HepG2 (cell line): ENCODE results near the gene NRG3. TPM values are rescaled to one million over a fixed set of nuclear protein-coding genes. Genes with fewer than 3 reads are reported as not detected.

Source experiments
- ATAC-seq: fragments of 200-7000 bp; cut with Tn5 transposase; 3 replicates; pipeline ENCODE4 v1.9.1; 2020; ENCODE audit warnings: mild to moderate bottlenecking, moderate library complexity
- BruUV-seq: library from RNA; stranded (reverse); fragments of 400-500 nt; replicated peaks from 2 replicates; lab custom pipeline; 2021; lab: Mats Ljungman, UMichigan
- CTCF ChIA-PET: fragments of 300-600 bp; formaldehyde crosslinking; extraction: SDS; loops from one replicate; lab custom pipeline; 2021; ENCODE audit warnings: low total read pairs, inconsistent platforms, low intra/inter-chr PET ratio; lab: Yijun Ruan, JAX
- POLR2A ChIA-PET: fragments of 350-600 bp; sonication (Branson Sonifier 250); formaldehyde crosslinking; loops from one replicate; lab custom pipeline; 2020; ENCODE audit warnings: antibody characterized with exemption, inconsistent platforms; lab: Yijun Ruan, JAX
- DNase-seq: peaks from one replicate; pipeline ENCODE4 v3.0.0-alpha.2; 2015; ENCODE audit warnings: low spot score
- FAIRE-seq: peaks from 3 replicates; lab custom pipeline; 2011; peaks lifted over from hg19 to GRCh38; lab: Jason Lieb, UNC
- H2AFZ ChIP-seq: one replicate; pipeline ENCODE4 v1.6.1; 2011; ENCODE audit warnings: low read length, inconsistent platforms
- H3K27ac ChIP-seq: fragments of 300-600 bp; 3 replicates; pipeline ENCODE4 v1.8.0; 2011; ENCODE audit warnings: mixed run types, mild to moderate bottlenecking, mixed read lengths, low read length, inconsistent platforms; ENCODE audit not compliant: insufficient read depth; ENCODE audit errors: extremely low read length
- H3K27me3 ChIP-seq, 2 experiments: fragments of 200-600 bp in 1 of 2; 2 replicates in 1 of 2; 3 replicates in 1 of 2; pipeline versions ENCODE4 v1.6.0 to v1.8.0; 2011; ENCODE audit warnings: low read length in 2 of 2, mild to moderate bottlenecking in 2 of 2, moderate library complexity in 2 of 2, inconsistent platforms in 1 of 2; ENCODE audit not compliant: insufficient read depth in 2 of 2, control insufficient read depth in 1 of 2
- H3K36me3 ChIP-seq, 2 experiments: fragments of 200-600 bp in 1 of 2; replicated peaks in 1 of 2; 2 replicates in 1 of 2; 3 replicates in 1 of 2; pipeline versions ENCODE4 v1.5.1 to v1.8.0; 2011; ENCODE audit warnings: low read length in 2 of 2, inconsistent platforms in 1 of 2; ENCODE audit not compliant: insufficient read depth in 2 of 2, control insufficient read depth in 1 of 2
- H3K4me1 ChIP-seq: 2 replicates; pipeline ENCODE4 v1.5.1; 2012; ENCODE audit warnings: low read length, inconsistent platforms; ENCODE audit not compliant: insufficient read depth
- H3K4me2 ChIP-seq: 2 replicates; pipeline ENCODE4 v1.6.0; 2011; ENCODE audit warnings: low read depth, low read length, inconsistent platforms
- H3K4me3 ChIP-seq, 3 experiments: fragments of 200-600 bp in 1 of 3; sonication (generic), shearing (Covaris generic) in 1 of 3; replicated peaks in 1 of 3; 2 replicates each; pipeline ENCODE4 v1.5.1; 2011 to 2016; ENCODE audit warnings: low read length in 3 of 3, inconsistent platforms in 2 of 3, low read depth in 2 of 3, mild to moderate bottlenecking in 2 of 3, control low read depth in 1 of 3, mixed read lengths in 1 of 3; ENCODE audit not compliant: insufficient read depth in 1 of 3
- H3K79me2 ChIP-seq: one replicate; pipeline ENCODE4 v1.6.1; 2011; ENCODE audit warnings: low read length, inconsistent platforms; ENCODE audit not compliant: insufficient read depth
- H3K9ac ChIP-seq: 2 replicates; pipeline ENCODE4 v1.6.0; 2011; ENCODE audit warnings: mild to moderate bottlenecking, low read depth, low read length, inconsistent platforms; ENCODE audit not compliant: insufficient read depth
- H3K9me3 ChIP-seq: 2 replicates; pipeline ENCODE4 v1.5.1; 2012; ENCODE audit warnings: mild to moderate bottlenecking, low read length
- H4K20me1 ChIP-seq: 2 replicates; pipeline ENCODE4 v1.6.0; 2011; ENCODE audit warnings: inconsistent platforms, mild to moderate bottlenecking, low read length, moderate library complexity; ENCODE audit not compliant: insufficient read depth
- E2F1 ChIP-seq: sonication (generic); formaldehyde crosslinking; IDR thresholded peaks from 2 replicates; pipeline ENCODE4 v1.5.0; 2020; ENCODE audit warnings: missing genetic modification reagents
- ETS1 ChIP-seq: sonication (generic); formaldehyde crosslinking; IDR thresholded peaks from 2 replicates; pipeline ENCODE4 v1.4.0; 2020; ENCODE audit warnings: missing genetic modification reagents
- MIXL1 ChIP-seq: IDR thresholded peaks from 2 replicates; pipeline ENCODE4 v1.6.1; 2016
- PBX2 ChIP-seq: IDR thresholded peaks from 2 replicates; pipeline ENCODE4 v1.6.1; 2016; ENCODE audit warnings: control low read depth
- RERE ChIP-seq: IDR thresholded peaks from 2 replicates; pipeline ENCODE4 v1.6.1; 2016; ENCODE audit warnings: low read depth, missing genetic modification reagents, missing compliant biosample characterization
- USF2 ChIP-seq, 2 experiments: sonication (generic) in 1 of 2; formaldehyde crosslinking in 1 of 2; IDR thresholded peaks; 2 replicates each; pipeline versions ENCODE4 v1.5.1 to v1.6.1; 2011 to 2020; ENCODE audit warnings: borderline replicate concordance in 1 of 2, low read depth in 1 of 2, low read length in 1 of 2, mild to moderate bottlenecking in 1 of 2, missing genetic modification reagents in 1 of 2, moderate library complexity in 1 of 2
- ZNF12 ChIP-seq: sonication (generic); formaldehyde crosslinking; IDR thresholded peaks from 2 replicates; pipeline ENCODE4 v1.5.0; 2020; ENCODE audit warnings: missing genetic modification reagents
- ZNF180 ChIP-seq: sonication (generic); formaldehyde crosslinking; IDR thresholded peaks from 2 replicates; pipeline ENCODE4 v1.4.0; 2020; ENCODE audit warnings: low read depth, missing genetic modification reagents, borderline replicate concordance
- ZNF441 ChIP-seq: sonication (generic); formaldehyde crosslinking; IDR thresholded peaks from 2 replicates; pipeline ENCODE4 v1.7.0; 2021; ENCODE audit warnings: missing genetic modification reagents, borderline replicate concordance
- WGBS: methylation state at CpG from one replicate; pipeline ENCODE4 v1.1.6; 2017; ENCODE audit warnings: low lambda C conversion rate; 5-methylcytosine and 5-hydroxymethylcytosine counted together
- in situ Hi-C: cut with HindIII; loops from 2 replicates; pipeline ENCODE4 v1.10.0; 2017; ENCODE audit warnings: low pct_unique_long_range_greater_than_20kb; ENCODE audit not compliant: extremely low pct_ligation_motif_present
- intact Hi-C: fragments of 100-400 bp; cut with micrococcal nuclease; formaldehyde crosslinking; loops from one replicate; pipeline ENCODE4 v1.10.0; 2022; ENCODE audit not compliant: unreplicated experiment
- polyA plus RNA-seq, 8 experiments: library from polyadenylated mRNA; depleted of rRNA in 3 of 8; stranded (reverse) in 7 of 8; unstranded in 1 of 8; fragments of >200 nt; fragmentation: Illumina TruSeq in 4 of 8; extraction: Trizol in 4 of 8; gene quantifications; 2 replicates each; pipeline versions ENCODE4 v1.2.1 to v1.2.3, GENCODE V29; 2011 to 2016; ENCODE audit warnings: low read depth in 4 of 8, missing spikeins in 1 of 8, mixed read lengths in 1 of 8; ENCODE audit not compliant: insufficient read depth in 1 of 8
- total RNA-seq, 5 experiments: library from RNA; depleted of rRNA; stranded (reverse); fragments of >200 nt; fragmentation: Illumina TruSeq; extraction: Trizol; gene quantifications; 2 replicates each; pipeline ENCODE4 v1.2.3, GENCODE V29; 2016; ENCODE audit warnings: low read depth in 1 of 5

Gene NRG3
- total and polyA plus RNA-seq, 2 of the 13 experiments (the other 11 are each of a cell fraction or from before 2014, with no cell fraction given), result not detected

- Histone ChIP-seq H2AFZ (no peak overlapping the region), H3K4me3 (no peak overlapping the region), H3K9me3 (peaks cover 73% of the 10 kb centered on the region), H3K4me1 (no peaks in the 10 kb centered on the region), H3K36me3 (no peaks in the 10 kb centered on the region), H3K9ac (no peak overlapping the region), H3K79me2 (no peaks in the 10 kb centered on the region), H3K27ac (no peak overlapping the region), H3K27me3 (no peaks in the 10 kb centered on the region; a peak in 1 of 5 replicates), H3K4me2 (no peak overlapping the region), H4K20me1 (no peaks in the 10 kb centered on the region)
- DNase-seq, result no peak
- WGBS, result 5% methylated on average over 5 of the region's 6 CpGs
- ChIA-PET POLR2A (no interaction called here), CTCF (no interaction called here)
- in situ Hi-C loops (no loop called here), intact Hi-C loops (no loop called here)
- no peak for ATAC-seq
- no TSS peak for BruUV-seq
- no peak for TF ChIP-seq E2F1
- no peak for TF ChIP-seq ZNF441 (CRISPR knock-in tag)
- no peak for TF ChIP-seq ZNF180 (CRISPR knock-in tag)
- no peak for TF ChIP-seq ETS1 (CRISPR knock-in tag)
- TF ChIP-seq RERE (CRISPR knock-in tag), result no peak
- TF ChIP-seq ZNF12 (CRISPR knock-in tag), result no peak
- no peak for TF ChIP-seq USF2 (IDR thresholded peaks at IDR 0.05; ENCODE audit: low read depth, low read length)
- TF ChIP-seq USF2 (CRISPR knock-in tag; IDR thresholded peaks at IDR 0.05; ENCODE audit: borderline replicate concordance), result no peak
- no peak for TF ChIP-seq MIXL1
- no peak for TF ChIP-seq PBX2 (CRISPR knock-in tag)
- no peak for FAIRE-seq
These were observed 1033.8 kb downstream of the NRG3 start for GRCh38 chr10:82908751-82909150.
